Activated CD4-positive, CD25-positive, alpha-beta regulatory T cell treated with anti-CD3 and anti-CD28 coated beads, Interleukin-2, amount 50 U/mL, for 16 hours (primary cell): ENCODE measurements around the gene ANK2.

Experiments used
- DNase-seq: peaks from one replicate; pipeline ENCODE4 v3.0.0-alpha.2; 2020; ENCODE audit warnings: low read depth, low spot score

Gene ANK2

GRCh38 chr4:113394730-113395530 lies 345.5 kb downstream of the ANK2 start:
- DNase-seq: peak; percentile 52

DNA sequence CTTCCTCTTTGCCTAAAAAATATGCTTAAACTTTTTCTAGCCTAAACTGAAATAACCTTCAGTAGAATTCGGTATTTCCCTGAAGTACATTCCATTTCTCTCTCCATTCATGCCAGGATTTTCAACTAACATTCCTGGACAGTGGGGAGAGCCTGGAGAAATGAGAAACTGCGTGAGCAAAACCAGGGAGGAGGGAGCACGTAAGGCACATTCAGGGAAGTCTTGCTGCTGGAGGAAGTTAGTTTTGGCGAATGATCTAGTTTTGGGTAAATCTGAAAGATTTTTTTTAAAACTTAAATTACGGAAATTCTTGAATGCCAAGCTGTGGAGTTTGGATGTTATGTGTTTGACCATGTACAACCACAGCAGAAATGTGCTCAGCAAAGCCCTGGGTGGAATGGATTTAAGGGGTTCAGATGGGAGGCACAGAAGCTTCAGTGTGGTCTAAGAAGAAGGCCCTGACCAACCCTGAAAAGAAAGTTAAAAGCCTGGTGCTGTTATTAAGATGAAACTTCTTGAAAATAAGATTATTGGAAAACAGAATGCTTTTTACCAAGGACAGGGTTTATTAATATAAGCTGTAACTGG lies 347.8 kb downstream of the ANK2 start:
- no peak for DNase-seq

DNA sequence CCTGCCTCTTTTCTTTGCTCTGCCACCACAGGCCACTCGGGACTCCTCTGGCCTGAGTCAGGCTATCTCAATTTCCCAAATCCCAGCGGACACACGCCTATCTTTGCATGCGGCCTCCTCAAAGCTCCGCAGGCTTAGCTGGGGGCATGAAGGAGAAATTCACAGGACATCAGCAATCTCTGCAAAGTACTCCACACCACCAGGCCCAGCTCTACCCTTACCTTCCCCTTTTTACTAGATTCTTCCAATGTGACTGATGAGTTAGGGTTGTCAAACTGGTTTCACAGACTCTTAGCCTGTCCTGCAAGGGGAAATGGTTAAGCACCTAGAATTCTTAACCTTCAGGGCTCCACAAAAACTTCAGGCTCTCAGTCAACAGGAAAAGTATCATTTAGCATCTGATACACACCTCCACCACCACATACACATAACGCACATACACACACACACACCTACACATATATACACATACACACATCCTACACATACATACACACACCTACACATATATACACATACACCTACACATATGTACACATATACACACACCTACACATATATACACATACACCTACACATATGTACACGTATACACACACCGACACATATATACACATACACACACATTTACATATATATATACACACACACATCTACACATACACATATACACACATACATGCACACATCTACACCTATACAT lies 349.1 kb downstream of the ANK2 start:
- DNase-seq: no peak

- DNase-seq: no peak
These were observed 354.7 kb downstream of the ANK2 start for GRCh38 chr4:113404167-113404571.

DNA sequence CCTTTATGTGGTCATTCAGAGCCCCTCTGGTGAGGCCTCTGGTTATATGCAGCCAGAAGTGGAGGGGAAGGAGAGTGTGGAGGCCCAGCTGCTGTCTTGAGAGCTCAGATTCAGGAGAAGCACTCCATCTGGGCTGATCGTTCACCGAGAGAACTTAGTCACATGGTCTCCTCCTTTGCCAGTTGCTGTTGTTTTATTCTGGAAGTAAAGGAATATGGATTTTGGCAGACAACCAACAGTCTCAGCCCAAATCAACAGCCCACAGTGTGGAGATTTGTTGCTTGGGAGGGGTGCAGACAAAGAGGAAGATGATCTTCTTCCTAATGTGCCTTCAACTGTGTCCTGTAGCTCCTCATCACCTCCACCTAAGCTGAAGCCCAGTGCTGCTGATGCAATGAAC lies 355.4 kb downstream of the ANK2 start:
- DNase-seq: no peak

- DNase-seq: no peak
These were observed 356.6 kb downstream of the ANK2 start for GRCh38 chr4:113405874-113406722.

GRCh38 chr4:113406723-113407016 lies 357.2 kb downstream of the ANK2 start:
- DNase-seq: no peak

GRCh38 chr4:113407409-113407808 lies 358.0 kb downstream of the ANK2 start:
- DNase-seq: no peak

GRCh38 chr4:113409181-113409580 lies 359.7 kb downstream of the ANK2 start:
- DNase-seq: no peak

GRCh38 chr4:113410686-113411085 lies 361.2 kb downstream of the ANK2 start:
- no peak for DNase-seq

GRCh38 chr4:113411496-113411938 lies 362.1 kb downstream of the ANK2 start:
- DNase-seq: no peak

- no peak for DNase-seq
These were observed 370.2 kb downstream of the ANK2 start for GRCh38 chr4:113419631-113420030.

DNA sequence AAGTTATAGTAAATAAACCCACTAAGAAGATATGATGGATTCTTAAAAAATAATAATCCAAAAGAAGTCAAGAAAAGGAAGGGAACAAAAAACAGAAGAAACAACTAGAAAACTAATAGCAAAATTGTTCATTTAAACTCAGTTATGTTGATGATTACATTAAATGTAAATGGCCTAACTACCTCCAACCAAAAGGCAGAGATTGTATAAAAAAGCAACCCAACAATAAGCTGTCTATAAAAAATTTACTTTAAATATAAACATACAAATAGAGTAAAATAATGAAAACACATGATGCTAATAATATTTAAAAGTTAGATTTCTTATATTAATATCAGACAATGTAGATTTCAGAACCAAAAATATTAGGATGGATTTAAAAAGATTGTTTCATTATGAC lies 371.5 kb downstream of the ANK2 start:
- no peak for DNase-seq

DNA sequence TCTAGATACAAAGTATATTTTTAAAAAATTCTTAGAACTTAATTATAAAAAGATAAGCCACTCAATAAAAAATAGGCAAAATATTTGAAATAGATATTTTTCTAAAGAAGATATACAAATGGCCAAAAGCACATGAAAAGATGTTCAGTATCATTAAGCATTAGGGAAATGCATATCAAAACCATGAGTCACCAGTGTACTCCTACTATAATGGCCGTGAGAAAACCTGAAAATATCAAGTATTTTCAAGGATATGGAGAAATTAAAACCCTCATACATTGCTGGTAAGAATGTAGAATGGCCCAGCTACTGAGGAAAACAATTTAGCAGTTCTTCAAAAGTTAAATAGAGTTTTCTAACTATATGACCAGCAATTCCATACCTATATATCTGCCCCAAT lies 374.2 kb downstream of the ANK2 start:
- DNase-seq: no peak

DNA sequence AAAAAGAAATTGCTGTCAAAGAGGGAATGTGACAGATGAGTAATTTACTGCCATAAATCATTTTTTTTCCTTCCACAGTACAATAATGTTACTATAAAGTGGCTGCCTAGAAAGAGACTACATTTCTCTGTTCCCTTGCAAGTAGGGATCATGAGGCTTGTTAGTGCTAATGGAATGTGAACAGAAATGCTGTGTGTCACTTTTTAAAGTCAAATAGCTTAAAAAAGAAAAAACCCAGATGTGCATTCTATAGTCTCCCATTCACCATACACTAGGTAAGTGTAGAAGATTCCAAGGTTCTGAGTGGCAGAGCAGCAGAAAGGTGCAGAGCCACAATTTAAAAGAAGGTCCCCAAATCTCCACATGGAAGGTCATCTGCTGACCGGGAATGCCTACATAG lies 383.7 kb downstream of the ANK2 start:
- DNase-seq: no peak
